AML-193 (cell line): ENCODE data around the gene PLIN5.

Experiments
- DNase-seq, 2 experiments: peaks; one replicate each; lab custom pipeline; 2025; lab: John Stamatoyannopoulos, UW

Gene PLIN5

DNA sequence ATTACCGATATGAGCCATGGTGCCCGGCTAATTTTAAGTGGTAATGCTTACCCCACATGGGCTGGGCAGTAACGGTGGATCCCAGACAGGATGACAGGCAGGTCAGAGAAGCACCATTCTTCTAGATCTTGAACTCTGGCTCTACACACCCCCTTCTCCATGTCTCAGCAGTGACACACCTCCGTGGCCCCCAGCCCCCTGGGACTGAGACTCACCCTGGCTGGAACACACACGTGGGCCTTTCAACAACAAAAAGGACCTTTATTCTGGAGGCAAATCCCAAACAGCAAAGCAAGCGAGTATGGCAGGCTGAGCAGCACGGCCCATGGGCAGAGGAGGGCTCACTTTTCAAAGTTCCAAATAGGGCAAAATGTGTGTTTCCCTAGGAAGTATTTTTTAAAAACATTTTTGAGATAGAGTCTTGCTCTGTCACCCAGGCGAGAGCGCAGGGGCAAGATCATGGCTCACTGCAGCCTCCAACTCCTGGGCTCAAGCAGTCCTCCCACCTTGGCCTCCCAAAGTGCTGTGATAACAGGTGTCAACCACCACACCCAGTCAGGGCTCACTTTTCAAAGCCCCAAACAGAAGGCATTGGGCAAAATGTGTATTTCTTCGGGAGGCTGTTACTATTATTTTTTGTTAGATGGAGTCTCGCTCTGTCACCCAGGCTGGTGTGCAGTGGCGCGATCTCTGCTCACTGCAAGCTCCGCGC lies 12.6 kb downstream of the PLIN5 start:
- no peak for DNase-seq

DNA sequence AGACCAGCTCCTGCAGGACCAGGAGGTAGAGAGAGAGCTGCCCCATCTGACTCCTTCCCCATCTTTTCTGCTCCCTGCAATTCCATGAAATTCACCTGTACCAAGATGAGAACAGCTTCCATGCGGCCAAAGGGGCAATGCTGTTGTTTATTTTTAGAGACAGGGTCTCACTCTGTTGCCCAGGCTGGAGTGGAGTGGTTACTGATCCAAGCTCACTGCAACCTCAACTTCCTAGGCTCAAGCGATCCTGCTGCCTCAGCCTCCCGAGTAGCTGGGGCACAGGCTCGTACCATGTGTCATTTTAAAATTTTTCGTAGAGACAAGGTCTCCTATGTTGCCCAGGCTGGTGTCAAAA lies 13.2 kb downstream of the PLIN5 start:
- DNase-seq, result no peak

DNA sequence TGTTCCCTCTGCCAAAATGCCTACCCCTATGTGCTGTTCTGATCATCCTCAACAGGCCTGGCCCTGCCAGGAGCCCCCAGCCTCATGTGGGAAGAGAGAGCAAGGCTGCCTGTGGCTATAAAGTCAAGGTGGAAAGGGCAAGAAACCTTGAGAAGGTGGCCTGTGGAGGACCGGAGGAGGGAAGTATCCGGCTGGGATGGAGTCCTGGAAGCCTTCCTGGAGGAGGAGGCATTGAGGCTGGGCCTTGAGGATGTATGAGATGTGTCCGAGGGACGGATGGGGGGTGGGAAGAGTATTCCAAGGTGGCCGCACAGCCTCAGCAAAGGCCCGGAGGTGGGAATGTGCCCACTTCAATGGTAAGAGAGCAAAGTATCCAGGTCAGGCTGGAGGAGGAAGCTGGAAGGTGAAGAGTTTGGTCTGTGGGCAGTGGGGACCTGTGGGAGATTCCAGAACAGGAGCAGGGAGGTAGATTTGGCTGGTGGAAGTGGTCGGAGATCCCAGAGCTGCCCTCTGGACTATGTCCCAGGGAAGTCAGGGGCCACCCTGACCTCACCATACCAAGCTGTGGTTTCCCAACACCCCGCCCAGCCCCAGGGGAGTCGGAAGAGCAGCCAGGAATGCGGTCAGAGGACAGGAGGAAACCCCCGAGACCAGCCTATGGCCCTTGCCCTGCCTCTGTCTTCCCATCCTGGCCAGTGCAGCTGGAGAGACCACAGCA lies 13.7 kb downstream of the PLIN5 start:
- DNase-seq, result no peak

DNA sequence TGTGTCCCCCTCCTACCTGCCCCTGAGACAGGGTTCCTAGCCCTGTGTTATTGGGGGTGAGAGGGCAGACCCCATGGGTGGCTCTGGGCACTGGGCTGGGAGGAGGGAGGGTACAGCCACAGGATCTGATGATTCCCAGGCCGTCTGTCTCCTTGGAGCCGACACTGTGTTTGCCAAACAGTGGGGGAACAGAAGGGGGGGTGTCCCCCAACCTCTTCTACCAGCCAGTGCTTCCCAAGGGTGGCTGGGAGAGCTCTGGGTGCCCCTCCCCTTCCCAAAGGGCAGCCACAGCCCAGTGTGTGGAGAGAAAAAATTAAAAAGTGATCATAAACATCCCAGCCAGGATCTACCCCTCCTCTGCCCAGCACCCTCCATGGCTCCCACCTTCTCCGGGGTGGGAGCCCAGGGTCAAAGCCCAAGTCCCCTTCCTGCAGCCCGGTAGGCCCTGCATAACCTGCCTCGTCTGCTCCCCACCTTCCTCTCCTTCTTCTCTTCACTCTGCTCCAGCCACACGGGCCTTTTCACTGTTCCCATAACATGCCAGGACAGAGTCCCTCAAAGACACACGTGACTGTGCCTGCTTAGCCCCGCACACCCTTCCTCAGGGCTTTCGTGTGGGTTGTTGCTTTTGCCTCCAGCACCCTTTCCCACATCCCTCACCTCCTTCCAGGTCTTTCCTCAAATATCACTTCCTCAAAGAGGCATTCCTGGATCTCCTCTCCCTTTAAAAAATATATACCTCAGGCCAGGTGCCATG lies 15.3 kb downstream of the PLIN5 start:
- DNase-seq, result no peak

DNA sequence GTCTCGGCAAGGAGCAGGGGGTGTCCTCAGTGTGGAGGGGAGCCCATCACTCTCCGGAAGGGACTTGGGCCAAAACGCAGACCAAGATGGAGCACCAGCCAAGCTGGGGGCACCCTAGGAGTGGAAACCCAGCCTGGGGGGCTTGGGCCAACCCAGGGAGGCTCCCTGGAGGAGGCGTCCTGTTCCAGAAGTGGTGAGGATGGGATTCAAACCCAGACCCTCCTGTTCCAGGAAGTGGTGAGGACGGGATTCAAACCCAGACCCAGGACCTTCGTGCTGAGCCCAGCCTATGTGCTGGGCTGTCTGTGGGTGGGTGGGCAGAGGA lies 15.9 kb downstream of the PLIN5 start:
- DNase-seq, result no peak

DNA sequence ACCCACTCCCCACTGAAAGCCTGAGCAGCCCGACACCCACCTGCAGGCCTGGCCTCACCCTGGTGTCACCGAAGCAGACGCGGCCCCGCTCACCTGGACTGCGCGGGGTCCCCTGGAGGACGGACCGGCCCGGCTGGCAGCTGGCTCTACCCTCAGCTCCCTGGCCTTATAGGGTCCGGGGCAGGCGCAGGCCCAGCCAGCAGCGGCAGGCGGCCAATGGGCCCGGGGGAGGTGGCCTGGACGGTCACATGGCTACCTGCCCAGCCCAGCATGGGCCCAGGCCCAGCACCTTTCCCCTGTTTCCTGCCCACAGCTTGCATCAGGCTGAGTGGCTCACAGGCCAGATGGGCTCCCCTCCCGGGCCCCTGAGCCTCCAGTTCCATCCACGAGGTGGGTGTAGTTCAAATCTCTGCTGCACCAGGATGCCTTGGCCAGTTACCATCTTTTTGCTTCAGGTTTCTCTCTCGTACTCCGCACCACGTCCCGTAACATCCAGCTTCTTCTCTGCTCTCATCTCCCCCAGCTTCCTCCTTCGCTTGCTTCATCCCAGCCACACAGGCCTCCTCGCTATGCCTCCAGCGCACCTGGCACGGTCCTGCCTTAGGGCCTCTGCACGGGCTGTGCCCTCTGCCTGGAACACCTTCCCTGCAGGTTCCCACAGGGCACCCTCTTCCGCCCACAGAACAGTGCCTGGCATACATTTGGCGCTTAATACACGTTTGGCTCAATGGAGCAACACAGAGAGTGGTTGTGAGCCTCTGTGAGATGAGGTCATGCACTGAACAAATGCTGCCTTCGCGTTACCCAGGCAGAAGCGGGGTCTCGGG lies 16.5 kb downstream of the PLIN5 start, which contains the start of gene PLIN4:
Gene PLIN4 (minus strand): TSS at position 142 of the 827 bp plus-strand sequence. CDS start 214 bp downstream, outside the sequence.
- no peak for DNase-seq

DNA sequence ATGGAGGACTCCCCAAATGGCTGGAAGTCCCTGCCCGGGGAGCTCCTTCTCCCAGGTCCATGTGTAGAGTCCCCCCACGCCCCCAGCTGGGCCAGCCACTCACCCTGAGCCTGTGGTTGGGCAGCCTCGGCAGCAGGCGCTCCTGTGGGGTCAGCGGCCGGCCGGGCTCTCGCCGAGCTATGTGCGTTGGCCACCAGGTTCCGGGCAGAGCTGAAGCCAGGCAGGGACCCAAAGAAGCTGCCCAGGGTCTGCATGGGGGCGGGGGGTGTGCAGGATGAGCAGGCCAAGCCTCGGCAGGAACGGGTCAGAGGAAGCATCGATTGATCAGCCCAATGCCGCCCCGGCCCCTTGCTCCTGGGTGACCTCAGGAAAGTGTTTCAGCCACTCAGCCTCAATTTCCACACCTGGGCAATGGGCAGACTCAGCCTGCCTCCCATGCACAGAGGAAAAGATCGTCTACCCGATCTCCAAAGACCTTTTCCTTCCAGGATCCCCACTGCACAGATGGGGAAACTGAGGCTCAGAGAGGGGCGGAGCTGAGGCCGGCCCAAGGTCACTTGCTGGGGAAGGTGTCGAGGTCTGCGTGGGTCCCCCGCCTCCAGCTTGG lies 17.5 kb downstream of the PLIN5 start:
- no peak for DNase-seq

DNA sequence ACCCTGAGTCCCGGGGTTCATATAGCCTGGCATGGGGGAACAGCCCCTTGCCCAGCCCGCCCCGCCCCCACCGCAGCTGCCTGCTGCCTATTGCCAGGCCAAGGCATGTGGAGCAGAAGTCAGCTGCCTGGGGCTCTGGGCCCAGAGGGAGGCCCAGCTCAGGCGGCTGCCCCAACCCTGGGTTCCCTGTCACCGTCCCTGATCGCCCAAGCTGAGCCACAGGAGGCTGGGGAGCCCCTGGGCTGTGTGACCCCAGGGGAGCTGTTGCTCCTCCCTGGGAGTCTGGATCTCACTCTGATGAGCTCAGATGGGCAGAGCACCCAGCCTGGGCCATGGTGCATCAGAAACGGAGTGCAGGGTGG lies 18.1 kb downstream of the PLIN5 start:
- no peak for DNase-seq

DNA sequence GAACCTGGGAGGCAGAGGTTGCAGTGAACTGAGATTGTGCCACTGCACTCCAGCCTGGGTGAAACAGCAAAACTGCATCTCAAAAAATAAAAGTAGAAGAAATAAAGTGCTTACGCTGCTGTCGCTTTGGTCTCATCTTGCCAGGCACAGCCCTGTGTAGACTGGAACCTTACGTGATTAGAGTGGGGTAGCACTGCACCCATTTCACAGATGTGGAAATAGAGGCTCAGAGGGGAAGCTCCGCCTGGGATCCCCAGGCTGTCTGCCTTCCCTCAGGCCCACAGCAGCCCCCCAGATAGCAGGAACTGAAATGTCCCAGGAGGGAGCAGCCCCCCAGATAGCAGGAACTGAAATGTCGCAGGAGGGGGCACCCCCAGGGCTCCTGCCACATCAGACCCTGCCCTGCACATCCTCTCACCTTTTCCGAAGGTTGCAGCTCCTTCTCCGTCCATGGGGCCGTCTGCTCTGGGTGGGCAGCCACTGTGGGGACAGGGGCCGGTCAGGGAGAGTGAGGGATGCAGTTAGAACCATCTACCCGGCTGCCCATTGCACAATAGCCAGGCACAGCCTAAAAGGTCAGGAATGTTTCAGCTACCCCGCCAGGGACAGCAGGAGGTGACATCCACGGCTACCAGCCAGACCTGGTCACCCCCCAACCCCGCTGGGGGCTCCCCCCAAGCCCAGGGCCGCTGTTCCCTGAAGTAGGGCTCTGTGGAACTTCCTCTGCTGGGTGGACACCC lies 18.7 kb downstream of the PLIN5 start:
- no peak for DNase-seq

DNA sequence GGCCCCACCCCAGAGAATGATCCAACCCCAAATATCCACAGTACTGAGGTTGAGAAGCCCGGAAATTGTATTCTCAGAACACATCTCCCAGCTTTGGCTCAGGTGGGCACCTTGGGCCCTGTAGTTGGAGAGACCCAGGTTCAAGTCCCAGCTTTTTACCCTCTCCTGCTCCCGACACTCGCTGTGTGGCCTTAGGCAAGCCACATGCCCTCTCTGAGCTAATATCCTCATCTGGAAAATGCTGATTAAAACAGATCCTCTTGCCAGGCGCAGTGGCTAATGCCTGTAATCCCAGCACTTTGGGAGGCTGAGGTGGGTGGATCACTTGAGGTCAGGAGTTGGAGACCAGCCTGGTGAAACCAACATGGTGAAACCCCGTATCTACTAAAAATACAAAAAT lies 19.3 kb downstream of the PLIN5 start:
- DNase-seq, result no peak

DNA sequence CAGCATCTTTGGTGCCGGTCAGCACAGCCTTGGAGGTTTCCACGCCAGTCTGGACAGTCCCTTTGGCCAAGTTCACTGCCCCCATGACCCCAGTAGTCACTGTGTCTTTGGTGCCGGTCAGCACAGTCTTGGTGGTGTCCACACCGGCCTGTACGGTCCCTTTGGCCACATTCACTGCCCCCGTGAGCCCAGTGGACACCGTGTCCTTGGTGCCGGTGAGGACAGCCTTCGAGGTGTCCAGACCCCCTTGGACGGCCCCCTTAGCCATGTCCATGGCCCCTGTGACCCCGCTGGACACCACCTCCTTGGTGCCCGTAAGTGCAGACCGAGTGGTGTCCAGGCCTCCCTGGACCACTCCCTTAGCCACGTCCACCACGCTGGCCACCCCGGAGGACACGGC lies 21.8 kb downstream of the PLIN5 start:
- no peak for DNase-seq

DNA sequence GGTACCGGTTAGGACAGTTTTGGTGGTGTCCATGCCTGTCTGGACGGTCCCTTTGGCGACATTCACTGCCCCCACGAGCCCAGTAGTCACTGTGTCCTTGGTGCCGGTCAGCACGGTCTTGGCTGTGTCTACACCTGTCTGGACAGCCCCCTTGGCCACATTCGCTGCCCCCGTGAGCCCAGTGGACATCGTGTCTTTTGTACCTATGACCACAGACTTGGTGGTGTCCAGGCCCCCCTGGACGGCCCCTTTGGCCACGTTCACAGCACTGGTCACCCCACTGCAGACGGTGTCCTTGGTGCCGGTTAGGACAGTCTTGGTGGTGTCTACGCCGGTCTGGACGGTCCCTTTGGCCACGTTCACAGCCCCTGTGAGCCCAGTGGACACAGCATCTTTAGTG lies 23.0 kb downstream of the PLIN5 start:
- DNase-seq, result no peak

DNA sequence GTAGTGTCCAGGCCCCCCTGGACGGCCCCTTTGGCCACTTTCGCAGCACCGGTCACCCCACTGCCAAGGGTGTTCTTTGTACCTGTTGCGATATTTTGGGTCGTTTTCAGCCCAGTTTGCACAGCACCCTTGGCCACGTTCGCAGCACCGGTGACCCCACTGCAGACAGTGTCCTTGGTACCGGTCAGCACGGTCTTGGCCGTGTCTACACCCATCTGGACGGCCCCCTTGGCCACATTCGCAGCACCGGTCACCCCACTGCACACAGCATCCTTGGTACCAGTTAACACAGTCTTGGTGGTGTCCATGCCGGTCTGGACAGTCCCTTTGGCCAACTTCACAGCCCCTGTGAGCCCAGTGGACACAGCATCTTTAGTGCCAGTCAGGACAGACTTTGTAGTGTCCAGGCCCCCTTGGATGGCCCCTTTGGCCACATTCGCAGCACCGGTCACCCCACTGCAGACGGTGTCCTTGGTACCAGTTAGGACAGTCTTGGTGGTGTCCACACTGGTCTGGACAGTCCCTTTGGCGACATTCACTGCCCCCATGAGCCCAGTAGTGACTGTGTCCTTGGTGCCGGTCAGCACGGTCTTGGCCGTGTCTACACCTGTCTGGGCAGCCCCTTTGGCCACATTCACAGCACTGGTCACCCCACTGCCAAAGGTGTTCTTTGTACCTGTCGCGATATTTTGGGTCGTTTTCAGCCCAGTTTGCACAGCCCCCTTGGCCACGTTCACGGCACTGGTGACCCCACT lies 23.5 kb downstream of the PLIN5 start:
- no peak for DNase-seq

DNA sequence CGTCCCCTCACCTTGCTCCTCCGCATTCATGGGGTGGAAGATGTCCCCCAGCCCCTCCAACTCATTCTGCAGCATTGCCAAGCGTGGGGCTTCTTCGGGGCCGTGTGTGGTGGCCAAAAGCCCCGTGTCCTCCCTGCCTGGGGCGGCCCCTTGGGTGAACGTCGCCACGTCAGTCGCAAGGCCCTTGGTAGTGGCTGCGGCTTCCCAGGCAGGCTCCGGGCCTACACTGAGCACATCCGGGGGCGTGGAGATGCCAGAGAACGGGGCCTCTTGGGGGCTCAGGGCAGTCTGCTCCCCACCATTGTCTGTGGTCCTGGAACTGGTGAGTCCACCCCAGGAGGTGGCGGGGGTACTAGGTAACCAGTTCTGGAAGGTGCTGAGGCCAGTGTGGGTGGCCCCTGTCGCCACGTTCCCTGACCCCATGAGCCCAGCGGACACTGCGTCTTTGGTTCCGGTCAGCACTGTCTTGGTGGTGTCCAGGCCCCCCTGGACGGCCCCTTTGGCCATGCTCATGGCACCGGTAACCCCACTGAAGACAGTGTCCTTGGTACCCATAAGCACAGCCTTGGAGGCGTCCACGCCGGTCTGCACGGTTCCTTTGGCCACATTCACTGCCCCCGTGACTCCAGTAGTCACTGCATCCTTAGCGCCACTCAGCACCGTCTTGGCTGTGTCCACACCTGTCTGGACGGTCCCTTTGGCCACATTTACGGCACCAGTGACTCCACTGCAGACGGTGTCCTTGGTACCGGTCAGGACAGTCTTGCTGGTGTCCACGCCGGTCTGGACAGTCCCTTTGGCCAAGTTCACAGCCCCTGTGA lies 24.4 kb downstream of the PLIN5 start:
- no peak for DNase-seq

DNA sequence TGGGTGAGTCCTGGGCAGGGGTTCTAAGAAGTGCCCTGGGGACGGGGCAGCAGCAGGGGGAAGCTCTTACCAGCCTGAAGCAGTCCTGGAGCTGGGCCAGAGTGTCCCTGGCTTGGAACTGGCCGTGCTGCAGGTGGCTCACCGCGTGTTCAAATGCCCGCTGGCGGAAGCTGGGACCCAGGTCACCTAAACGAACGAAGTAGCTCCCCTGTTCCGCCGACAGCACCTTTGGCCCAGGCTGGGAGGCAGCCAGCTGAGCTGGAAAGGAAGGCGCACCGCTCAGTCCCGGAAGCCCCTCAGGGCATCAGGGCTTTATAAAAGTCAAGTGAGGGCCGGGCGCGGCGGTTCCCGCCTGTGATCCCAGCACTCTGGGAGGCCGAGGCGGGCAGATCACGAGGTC lies 26.3 kb downstream of the PLIN5 start:
- no peak for DNase-seq

DNA sequence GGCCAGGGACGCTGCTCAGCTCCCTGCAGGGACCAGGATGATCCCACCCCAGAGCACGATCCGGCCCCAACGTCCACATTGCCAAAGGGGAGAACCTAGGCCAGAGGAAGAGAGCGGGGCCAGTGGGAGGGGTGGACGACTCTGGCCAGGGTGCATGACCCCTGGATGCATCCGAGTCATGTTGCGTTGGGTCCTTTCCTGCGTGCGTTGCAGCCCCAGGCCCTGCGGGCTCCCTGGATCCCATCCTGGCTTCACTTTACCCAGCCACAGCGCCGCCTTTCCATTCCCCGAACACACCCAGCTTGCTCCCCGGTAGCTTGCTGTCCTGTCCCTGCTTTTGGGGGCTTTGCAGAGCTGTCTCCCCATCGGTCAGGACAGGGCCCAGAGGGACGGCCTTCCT lies 27.2 kb downstream of the PLIN5 start:
- DNase-seq, result no peak

DNA sequence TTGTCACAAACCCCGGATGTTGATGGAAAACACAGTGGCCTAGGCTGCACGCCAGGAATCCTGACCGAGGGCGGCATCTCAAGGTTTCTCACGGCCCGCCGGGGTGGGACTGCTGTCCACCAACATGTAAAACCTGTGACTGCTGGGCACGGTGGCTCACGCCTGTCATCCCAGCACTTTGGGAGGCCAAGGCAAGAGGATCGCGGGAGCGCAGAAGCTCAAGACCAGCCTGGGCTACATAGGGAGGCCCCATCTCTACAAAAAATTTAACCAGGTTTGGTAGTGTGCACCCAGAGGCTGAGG lies 27.9 kb downstream of the PLIN5 start:
- DNase-seq, result no peak

DNA sequence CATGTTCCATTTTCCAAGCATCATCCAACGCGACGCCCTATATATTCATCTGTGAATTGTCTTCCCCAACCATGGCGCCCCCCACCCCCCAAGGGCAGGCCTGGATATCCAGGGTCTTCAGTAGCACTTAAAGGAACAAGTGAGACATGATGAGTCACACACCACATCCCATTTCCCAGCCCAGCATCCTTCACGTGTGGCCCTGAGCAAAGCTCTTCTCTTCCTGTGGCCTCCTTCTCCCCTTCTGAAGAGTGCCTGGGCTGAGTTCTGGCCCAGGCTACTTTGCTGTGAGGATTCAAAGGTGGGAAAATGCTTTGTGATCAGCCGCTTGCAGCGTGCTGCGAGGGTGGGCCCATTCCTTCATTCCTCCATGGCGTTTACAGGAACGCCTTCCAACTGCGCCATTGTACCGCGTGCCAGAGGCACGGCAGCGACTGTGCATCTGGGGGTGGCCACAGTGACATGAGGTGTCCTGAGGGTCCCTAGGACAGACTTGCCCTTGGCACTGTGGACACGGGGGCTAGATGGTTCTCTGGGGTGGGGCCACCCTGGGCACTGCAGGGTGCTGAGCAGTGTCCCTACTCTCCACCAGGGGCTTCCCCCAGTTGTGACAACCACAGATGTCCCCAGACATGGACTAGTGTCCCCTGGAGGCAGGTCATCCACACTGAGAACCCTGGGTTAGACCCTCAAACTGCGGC lies 28.4 kb downstream of the PLIN5 start:
- peak; percentile 6 to 27 for DNase-seq
